ENCODE results near the gene PTPN2.

DNA sequence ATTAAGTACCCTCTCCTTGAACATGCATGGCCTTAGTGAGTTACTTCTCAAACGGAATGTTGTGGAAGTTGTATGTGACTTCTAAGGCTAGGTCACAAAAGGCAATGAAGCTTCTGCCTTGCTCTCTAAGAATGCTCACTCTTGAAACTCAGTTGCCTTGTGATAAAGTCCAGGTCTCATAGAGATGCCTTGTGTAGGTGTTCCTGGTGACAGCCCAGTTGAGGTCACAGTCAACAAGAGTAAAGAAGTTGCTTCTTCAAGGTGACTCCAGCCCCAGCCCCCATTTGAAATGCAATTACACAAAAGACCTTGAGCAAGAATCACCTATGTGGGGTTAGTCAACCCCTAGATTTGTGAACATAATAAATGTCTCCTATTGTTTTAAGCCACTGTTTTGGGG, 35.6 kb downstream of the PTPN2 start:
- TF ChIP-seq CTCF (IDR thresholded peaks at IDR 0.05) (no peak), POLR2A (IDR thresholded peaks at IDR 0.05) (no peak)

Data from uterus (tissue), 2 donors.